ENCODE results near the gene NFIA.

NFIA gene

DNA sequence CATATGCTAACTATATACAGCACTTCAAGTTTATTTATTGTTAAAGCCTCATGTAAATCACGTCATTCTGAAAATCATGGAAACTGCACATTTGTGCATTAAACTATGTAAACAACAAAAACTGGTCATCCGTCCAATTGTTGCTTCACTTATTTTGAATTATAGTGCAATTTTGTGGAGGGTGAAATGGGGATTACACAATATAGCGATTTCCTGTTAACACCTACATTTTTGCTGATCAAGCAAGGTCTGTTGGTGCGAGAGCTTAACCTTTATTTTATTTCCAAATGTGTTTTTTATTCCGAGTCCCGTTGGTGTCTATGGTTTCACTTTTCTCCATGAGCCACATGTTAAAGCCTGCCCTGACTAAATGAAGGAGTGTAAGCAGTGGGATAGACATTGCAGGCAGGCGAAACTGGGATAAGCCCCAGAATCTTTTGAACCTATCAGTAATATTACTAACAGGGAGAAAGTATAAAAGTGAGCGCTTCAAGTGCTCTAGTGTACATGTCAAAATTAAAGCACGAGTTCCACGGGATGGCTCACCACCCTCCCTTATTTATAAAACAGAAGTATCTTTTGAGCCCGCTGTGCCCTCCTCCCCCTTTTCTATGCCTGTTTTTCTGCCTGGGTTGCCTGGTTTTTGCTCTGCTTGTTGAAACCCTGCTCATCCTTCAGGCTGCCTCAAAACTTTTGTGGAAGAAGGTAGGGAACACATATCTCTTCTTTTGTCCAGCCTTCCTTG lies 120.7 kb downstream of the NFIA start:
- no peaks in the 10 kb centered on the region for H3K36me3 ChIP-seq (ENCODE audit: control insufficient read depth, insufficient read depth, low read length)
- H3K27me3 ChIP-seq (ENCODE audit: control insufficient read depth, insufficient read depth, low read length) = no peaks in the 10 kb centered on the region
- H3K9me3 ChIP-seq (ENCODE audit: control insufficient read depth, insufficient read depth, low read length) = no peaks in the 10 kb centered on the region
- DNase-seq (ENCODE audit: low read depth, low spot score) = no peak
- no CpG with 5 or more reads among the region's 11 CpGs for WGBS (ENCODE audit: insufficient coverage, insufficient read length)
- H3K4me1 ChIP-seq (ENCODE audit: control insufficient read depth, insufficient read depth, low read length) = 0 out of 2 replicates have a peak, but pooled peaks cover 2% of the 10 kb centered on the region
- H3K27ac ChIP-seq (ENCODE audit: low read length) = no peak overlapping the region
- no peak overlapping the region for H3K4me3 ChIP-seq (ENCODE audit: low read length)

DNA sequence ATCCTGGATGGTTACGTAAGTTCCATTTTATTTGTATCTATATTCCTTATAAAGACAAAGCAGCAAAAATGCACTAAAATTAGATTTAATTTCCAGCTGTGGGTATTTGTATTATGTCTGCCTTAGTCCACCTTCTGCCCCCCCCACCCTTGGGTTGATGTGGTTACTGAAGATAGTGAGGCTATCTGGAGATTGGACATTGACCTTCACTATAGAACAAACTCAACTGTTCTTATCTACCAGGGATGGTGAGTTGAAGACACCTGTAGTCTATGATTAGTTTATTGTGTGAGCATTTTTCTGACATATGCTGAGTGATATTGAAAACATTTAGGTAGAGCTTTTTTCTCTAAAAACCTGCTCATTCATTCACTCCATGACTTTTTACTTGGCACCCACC lies 122.2 kb downstream of the NFIA start:
- H3K4me1 ChIP-seq (ENCODE audit: control insufficient read depth, insufficient read depth, low read length) = no peaks in the 10 kb centered on the region
- no CpG with 5 or more reads among the region's 1 CpG for WGBS (ENCODE audit: insufficient coverage, insufficient read length)
- H3K36me3 ChIP-seq (ENCODE audit: control insufficient read depth, insufficient read depth, low read length) = no peaks in the 10 kb centered on the region
- no peak for DNase-seq (ENCODE audit: low read depth, low spot score)
- no peaks in the 10 kb centered on the region for H3K27me3 ChIP-seq (ENCODE audit: control insufficient read depth, insufficient read depth, low read length)
- no peaks in the 10 kb centered on the region for H3K9me3 ChIP-seq (ENCODE audit: control insufficient read depth, insufficient read depth, low read length)
- H3K27ac ChIP-seq (ENCODE audit: low read length) = no peak overlapping the region
- H3K4me3 ChIP-seq (ENCODE audit: low read length) = no peak overlapping the region

DNA sequence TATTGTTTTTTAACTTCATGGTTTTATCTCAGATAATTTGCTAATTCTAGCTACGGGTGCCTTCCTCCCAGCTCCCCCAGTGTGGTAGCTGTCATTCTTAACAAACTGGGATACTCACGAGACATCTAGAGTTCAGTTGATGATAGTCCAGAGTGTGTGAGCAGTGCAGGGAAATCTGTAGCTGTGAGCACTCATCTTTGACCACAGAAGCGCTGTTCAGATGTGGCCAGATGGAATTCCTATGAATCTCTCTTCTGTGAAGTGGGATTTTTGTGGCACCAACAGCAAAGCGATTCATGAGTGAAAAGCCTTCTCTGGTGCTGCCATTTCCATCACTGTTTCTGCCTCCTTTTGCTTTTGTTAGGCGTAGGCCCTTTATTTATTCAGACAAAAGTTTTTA lies 125.1 kb downstream of the NFIA start:
- Histone ChIP-seq H3K4me3 (ENCODE audit: low read length) (no peak overlapping the region), H3K4me1 (ENCODE audit: control insufficient read depth, insufficient read depth, low read length) (no peaks in the 10 kb centered on the region), H3K36me3 (ENCODE audit: control insufficient read depth, insufficient read depth, low read length) (no peaks in the 10 kb centered on the region), H3K27me3 (ENCODE audit: control insufficient read depth, insufficient read depth, low read length) (no peaks in the 10 kb centered on the region), H3K27ac (ENCODE audit: low read length) (no peak overlapping the region), H3K9me3 (ENCODE audit: control insufficient read depth, insufficient read depth, low read length) (no peaks in the 10 kb centered on the region)
- no peak for DNase-seq (ENCODE audit: low read depth, low spot score)
- no CpG with 5 or more reads among the region's 5 CpGs for WGBS (ENCODE audit: insufficient coverage, insufficient read length)

DNA sequence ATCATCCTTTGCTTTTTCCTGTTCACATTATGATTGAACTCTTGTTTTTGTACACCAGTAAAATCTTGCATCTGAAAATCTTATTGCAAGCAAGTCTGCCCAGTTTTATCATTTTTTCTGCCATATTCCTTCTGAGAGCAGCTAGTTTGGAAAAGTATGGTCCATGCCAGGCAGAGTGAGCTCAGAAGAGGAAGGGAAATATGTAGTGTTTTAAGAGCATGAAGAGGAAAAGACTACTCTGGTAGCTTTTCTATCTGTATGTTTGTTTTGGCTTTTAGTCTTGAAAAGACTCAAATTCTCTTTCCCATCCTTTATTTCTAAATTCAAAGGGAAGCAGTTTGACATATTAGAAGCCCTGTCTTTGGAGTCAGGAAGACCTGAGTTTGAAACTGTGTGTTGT lies 125.8 kb downstream of the NFIA start:
- H3K27ac ChIP-seq (ENCODE audit: low read length) = no peak overlapping the region
- H3K36me3 ChIP-seq (ENCODE audit: control insufficient read depth, insufficient read depth, low read length) = no peaks in the 10 kb centered on the region
- no peaks in the 10 kb centered on the region for H3K4me1 ChIP-seq (ENCODE audit: control insufficient read depth, insufficient read depth, low read length)
- H3K9me3 ChIP-seq (ENCODE audit: control insufficient read depth, insufficient read depth, low read length) = no peaks in the 10 kb centered on the region
- no peaks in the 10 kb centered on the region for H3K27me3 ChIP-seq (ENCODE audit: control insufficient read depth, insufficient read depth, low read length)
- no peak for DNase-seq (ENCODE audit: low read depth, low spot score)
- H3K4me3 ChIP-seq (ENCODE audit: low read length) = no peak overlapping the region

DNA sequence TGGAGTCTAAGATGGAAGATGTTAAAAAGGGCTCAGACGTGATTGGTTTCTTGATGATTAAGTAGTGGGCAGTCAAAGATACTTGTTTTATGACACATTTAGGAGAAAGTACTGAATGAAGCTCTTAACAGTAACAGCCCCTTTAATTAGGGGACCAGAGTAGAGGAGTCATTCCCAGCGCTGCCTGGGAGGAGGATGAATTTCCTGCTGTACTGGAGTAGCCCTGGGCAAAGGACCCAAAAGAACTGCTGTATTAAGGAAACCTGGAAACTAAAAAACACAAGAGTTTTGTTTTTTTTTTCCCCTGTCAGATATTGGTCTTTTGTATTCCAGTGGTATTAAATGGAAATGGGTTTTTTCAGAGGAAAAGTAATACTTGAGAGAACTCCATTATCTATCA lies 126.5 kb downstream of the NFIA start:
- Histone ChIP-seq H3K9me3 (ENCODE audit: control insufficient read depth, insufficient read depth, low read length) (no peaks in the 10 kb centered on the region), H3K4me3 (ENCODE audit: low read length) (no peak overlapping the region), H3K36me3 (ENCODE audit: control insufficient read depth, insufficient read depth, low read length) (no peaks in the 10 kb centered on the region), H3K27ac (ENCODE audit: low read length) (no peak overlapping the region), H3K27me3 (ENCODE audit: control insufficient read depth, insufficient read depth, low read length) (no peaks in the 10 kb centered on the region), H3K4me1 (ENCODE audit: control insufficient read depth, insufficient read depth, low read length) (no peaks in the 10 kb centered on the region)
- whole genome bisulfite sequencing (ENCODE audit: insufficient coverage, insufficient read length) = no CpG with 5 or more reads among the region's 2 CpGs
- DNase-seq (ENCODE audit: low read depth, low spot score) = no peak

DNA sequence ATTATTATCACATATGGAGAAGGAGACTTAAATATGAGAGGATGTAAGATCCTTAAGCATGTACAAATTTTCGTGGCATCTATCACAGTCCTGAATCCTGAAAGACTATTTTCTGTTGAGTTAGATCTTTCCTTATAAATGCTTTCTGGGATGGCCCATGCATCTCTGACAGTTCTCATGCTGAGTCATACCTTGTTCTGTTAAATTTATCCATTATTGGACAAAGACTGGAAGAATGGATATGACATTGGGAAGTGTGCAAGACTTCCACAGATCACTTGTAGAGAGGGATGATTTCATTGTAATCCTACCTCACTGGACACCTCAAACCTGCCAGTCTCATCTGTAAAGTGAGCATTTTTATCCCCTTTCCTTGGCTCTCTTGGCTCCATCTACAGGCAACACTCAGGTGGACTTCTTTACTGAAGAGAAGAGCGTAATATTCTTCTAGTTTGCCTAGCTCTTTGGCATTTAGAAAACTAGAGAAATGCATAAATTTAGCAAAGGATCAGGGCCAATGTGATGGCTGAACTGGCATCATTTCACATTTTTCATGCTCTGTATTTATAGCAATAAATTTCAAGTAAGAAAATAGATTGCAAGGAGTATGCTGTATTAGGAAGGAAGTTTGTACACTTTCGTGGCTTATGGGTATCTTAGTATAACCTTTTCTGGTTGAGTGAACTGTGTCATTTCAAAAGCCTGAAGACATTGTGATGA lies 128.2 kb downstream of the NFIA start:
- Histone ChIP-seq H3K9me3 (ENCODE audit: control insufficient read depth, insufficient read depth, low read length) (no peaks in the 10 kb centered on the region), H3K4me3 (ENCODE audit: low read length) (no peak overlapping the region), H3K27ac (ENCODE audit: low read length) (no peak overlapping the region), H3K27me3 (ENCODE audit: control insufficient read depth, insufficient read depth, low read length) (no peaks in the 10 kb centered on the region), H3K36me3 (ENCODE audit: control insufficient read depth, insufficient read depth, low read length) (no peaks in the 10 kb centered on the region), H3K4me1 (ENCODE audit: control insufficient read depth, insufficient read depth, low read length) (no peaks in the 10 kb centered on the region)
- no CpG with 5 or more reads among the region's 3 CpGs for WGBS (ENCODE audit: insufficient coverage, insufficient read length)
- no peak for DNase-seq (ENCODE audit: low read depth, low spot score)

DNA sequence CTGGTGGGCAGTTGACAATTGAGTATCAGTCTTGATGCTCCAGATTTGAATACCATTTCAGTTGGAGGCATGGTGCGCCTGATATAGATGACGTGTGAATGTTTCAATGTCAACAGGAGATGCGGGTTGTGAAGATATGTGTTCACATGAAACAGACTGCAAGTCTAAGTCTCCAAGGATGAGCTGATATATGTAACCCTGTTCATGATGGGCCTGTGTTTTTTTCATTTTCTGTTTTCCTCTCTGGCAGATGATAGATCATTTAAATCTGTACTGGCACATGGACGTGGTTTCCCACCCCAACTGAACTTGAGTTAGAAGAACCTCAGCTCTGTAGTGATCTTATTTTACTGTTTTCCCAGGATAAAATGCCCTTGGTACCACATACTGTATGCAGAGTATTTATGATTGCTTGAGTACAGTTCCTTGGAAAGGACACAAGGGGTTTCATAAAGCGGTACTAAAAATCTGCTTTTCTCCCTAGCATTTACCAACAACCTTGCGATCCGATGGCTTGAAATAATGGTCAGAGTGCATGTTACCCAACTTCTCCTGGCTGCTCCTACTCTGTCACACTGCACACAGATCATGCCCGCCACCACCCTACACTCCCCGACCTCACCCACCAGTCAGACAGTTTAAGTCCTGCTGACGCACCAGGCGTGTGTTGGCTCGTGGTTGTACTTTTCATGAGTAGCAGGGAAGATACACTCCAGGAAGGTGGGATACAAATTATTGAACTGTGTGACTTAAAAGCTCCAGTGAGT lies 131.1 kb downstream of the NFIA start:
- Histone ChIP-seq H3K27ac (ENCODE audit: low read length) (no peak overlapping the region), H3K27me3 (ENCODE audit: control insufficient read depth, insufficient read depth, low read length) (no peaks in the 10 kb centered on the region), H3K9me3 (ENCODE audit: control insufficient read depth, insufficient read depth, low read length) (no peaks in the 10 kb centered on the region), H3K4me1 (ENCODE audit: control insufficient read depth, insufficient read depth, low read length) (no peaks in the 10 kb centered on the region), H3K36me3 (ENCODE audit: control insufficient read depth, insufficient read depth, low read length) (no peaks in the 10 kb centered on the region), H3K4me3 (ENCODE audit: low read length) (no peak overlapping the region)
- WGBS (ENCODE audit: insufficient coverage, insufficient read length) = no CpG with 5 or more reads among the region's 12 CpGs
- DNase-seq (ENCODE audit: low read depth, low spot score) = no peak

DNA sequence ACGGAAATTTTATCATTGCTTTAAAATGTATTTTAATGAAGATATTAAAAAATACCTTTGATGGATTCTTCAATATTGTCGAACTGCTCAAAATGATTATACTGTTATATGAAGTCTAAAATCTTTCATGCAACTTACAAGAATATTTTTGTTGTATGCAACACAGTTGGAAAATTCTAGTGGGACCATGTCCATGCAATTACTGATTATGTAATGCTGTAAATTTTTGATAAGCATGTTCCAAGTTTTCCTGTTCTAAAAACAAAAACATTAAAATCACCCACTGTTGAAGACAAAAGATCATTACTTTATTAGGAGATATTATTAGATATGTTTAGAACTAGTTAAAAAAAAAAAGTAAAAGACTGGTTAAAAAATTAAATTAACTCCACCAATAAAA lies 132.8 kb downstream of the NFIA start:
- no peaks in the 10 kb centered on the region for H3K4me1 ChIP-seq (ENCODE audit: control insufficient read depth, insufficient read depth, low read length)
- no peaks in the 10 kb centered on the region for H3K27me3 ChIP-seq (ENCODE audit: control insufficient read depth, insufficient read depth, low read length)
- WGBS (ENCODE audit: insufficient coverage, insufficient read length) = no CpG with 5 or more reads among the region's 2 CpGs
- H3K9me3 ChIP-seq (ENCODE audit: control insufficient read depth, insufficient read depth, low read length) = no peaks in the 10 kb centered on the region
- no peak for DNase-seq (ENCODE audit: low read depth, low spot score)
- no peak overlapping the region for H3K27ac ChIP-seq (ENCODE audit: low read length)
- no peak overlapping the region for H3K4me3 ChIP-seq (ENCODE audit: low read length)
- H3K36me3 ChIP-seq (ENCODE audit: control insufficient read depth, insufficient read depth, low read length) = no peaks in the 10 kb centered on the region

DNA sequence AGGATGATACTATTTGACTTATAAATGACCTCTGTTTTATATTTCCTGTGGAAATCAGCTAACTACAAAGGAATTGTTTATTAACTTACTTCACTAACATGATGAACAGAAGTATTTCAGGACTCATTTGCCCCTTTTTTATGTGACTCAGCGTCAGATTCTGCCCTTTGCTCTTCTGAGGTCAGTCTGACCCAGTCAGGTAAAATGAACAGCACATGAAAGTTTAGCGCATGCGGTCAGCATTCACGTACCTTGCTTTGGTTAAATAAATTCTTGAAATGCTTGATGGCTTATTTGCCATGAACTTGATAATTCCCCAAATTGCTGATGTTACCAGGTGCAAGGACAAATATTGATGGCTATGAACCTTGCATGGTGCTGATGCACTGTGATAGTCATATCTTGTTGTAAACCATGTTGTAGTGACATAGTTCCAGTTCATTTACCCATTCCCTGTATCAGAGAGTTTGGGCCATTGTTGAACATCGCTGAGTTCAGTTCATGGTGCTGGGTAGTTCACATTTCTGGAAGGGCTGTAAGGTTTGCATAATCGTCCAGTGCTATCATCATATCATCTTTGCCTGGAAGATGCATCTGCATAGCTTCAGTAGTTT lies 133.4 kb downstream of the NFIA start:
- no peak for DNase-seq (ENCODE audit: low read depth, low spot score)
- Histone ChIP-seq H3K27ac (ENCODE audit: low read length) (no peak overlapping the region), H3K4me3 (ENCODE audit: low read length) (no peak overlapping the region), H3K27me3 (ENCODE audit: control insufficient read depth, insufficient read depth, low read length) (no peaks in the 10 kb centered on the region), H3K4me1 (ENCODE audit: control insufficient read depth, insufficient read depth, low read length) (no peaks in the 10 kb centered on the region), H3K9me3 (ENCODE audit: control insufficient read depth, insufficient read depth, low read length) (no peaks in the 10 kb centered on the region), H3K36me3 (ENCODE audit: control insufficient read depth, insufficient read depth, low read length) (no peaks in the 10 kb centered on the region)
- WGBS (ENCODE audit: insufficient coverage, insufficient read length) = no CpG with 5 or more reads among the region's 6 CpGs

DNA sequence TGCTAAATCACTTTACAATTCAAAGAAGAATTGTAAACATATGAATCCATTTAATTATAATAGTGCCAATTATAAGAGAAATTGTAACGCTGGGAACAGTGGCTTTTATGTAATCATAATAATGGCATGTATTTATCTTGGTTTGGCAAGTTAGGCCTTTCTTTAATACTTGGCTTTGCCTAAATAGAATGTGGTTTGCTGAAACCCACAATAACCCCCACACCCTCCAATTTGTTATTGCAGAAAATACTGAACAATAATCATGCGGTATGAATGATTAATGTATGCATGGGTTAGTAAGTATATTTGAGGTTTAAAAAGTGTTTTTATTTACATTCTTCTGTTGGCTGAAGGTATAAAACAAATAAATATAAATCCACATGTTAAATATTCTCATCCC lies 138.2 kb downstream of the NFIA start:
- Histone ChIP-seq H3K4me1 (ENCODE audit: control insufficient read depth, insufficient read depth, low read length) (no peaks in the 10 kb centered on the region), H3K9me3 (ENCODE audit: control insufficient read depth, insufficient read depth, low read length) (no peaks in the 10 kb centered on the region), H3K36me3 (ENCODE audit: control insufficient read depth, insufficient read depth, low read length) (no peaks in the 10 kb centered on the region), H3K4me3 (ENCODE audit: low read length) (no peak overlapping the region), H3K27ac (ENCODE audit: low read length) (no peak overlapping the region), H3K27me3 (ENCODE audit: control insufficient read depth, insufficient read depth, low read length) (no peaks in the 10 kb centered on the region)
- 100% methylated on average over 1 of the region's 2 CpGs for WGBS (ENCODE audit: insufficient coverage, insufficient read length)
- DNase-seq (ENCODE audit: low read depth, low spot score) = no peak
